Measurements from ENCODE around the gene IFT43.

IFT43 gene

GRCh38 chr14:76109087-76109880 is 123.7 kb downstream of the IFT43 start:
- no peak for DNase-seq (ENCODE audit: low read depth)

- no peak for DNase-seq (ENCODE audit: low read depth)
These were observed 127.5 kb downstream of the IFT43 start for GRCh38 chr14:76112889-76113624.

- DNase-seq (ENCODE audit: low read depth), result no peak
These were observed 128.1 kb downstream of the IFT43 start for GRCh38 chr14:76113691-76114090.

- DNase-seq (ENCODE audit: low read depth), result no peak
These were observed 129.5 kb downstream of the IFT43 start for GRCh38 chr14:76115010-76115422.

- DNase-seq (ENCODE audit: low read depth), result no peak
These were observed 132.4 kb downstream of the IFT43 start for GRCh38 chr14:76117789-76118484.

GRCh38 chr14:76118594-76118993 is 133.0 kb downstream of the IFT43 start:
- no peak for DNase-seq (ENCODE audit: low read depth)

GRCh38 chr14:76121089-76121748 is 135.7 kb downstream of the IFT43 start:
- no peak for DNase-seq (ENCODE audit: low read depth)

- DNase-seq (ENCODE audit: low read depth), result no peak
These were observed 138.1 kb downstream of the IFT43 start for GRCh38 chr14:76123426-76124225.

GRCh38 chr14:76125511-76125910 is 139.9 kb downstream of the IFT43 start:
- DNase-seq (ENCODE audit: low read depth), result no peak

- no peak for DNase-seq (ENCODE audit: low read depth)
These were observed 140.5 kb downstream of the IFT43 start for GRCh38 chr14:76126076-76126475.

- no peak for DNase-seq (ENCODE audit: low read depth)
These were observed 144.5 kb downstream of the IFT43 start for GRCh38 chr14:76129851-76130576.

- no peak for DNase-seq (ENCODE audit: low read depth)
These were observed 145.8 kb downstream of the IFT43 start for GRCh38 chr14:76131071-76131965.

GRCh38 chr14:76133103-76133502 is 147.5 kb downstream of the IFT43 start:
- no peak for DNase-seq (ENCODE audit: low read depth)

Data from stimulated activated CD8-positive, alpha-beta memory T cell treated with anti-CD3 and anti-CD28 coated beads, Interleukin-15, amount 100 ng/mL, for 24 hours (primary cell).